Measurements from ENCODE around the gene HECA. TPM values are rescaled to one million over a fixed set of nuclear protein-coding genes. Genes with fewer than 3 reads are reported as not detected.

Gene HECA
- total and polyA plus RNA-seq, 10 of the 15 experiments (the other 5 are each of a cell fraction or from before 2014, with no cell fraction given): 0.52 to 7.2 (median 2.7) TPM

DNA sequence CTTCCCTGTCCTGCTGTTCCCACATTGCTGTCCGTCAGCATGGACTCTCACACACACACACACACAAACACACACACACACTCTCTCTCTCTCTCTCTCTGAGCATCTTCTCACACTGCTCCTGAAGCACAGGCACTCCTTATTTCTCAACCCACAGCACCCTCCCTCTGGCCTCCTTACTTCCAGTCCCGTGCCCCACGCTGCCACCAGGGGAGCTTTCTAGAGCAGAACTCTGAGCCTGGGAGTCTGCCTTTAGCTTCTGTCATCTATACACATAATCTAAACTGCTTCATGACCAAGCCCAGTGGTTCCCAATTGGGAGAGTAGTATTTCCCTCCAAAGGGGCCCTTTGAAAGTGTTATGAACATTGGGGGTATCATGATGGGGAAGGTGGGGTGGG lies 29.1 kb downstream of the HECA start:
- ATAC-seq (no peak), FAIRE-seq (no peak), DNase-seq (ENCODE audit: low read depth, low spot score) (no peak)
- CTCF ChIA-PET: interaction anchor here (1.0 to 1.3 kb wide), 2 partner anchors 27 to 32 kb away, joined by 3 to 4 read pairs; no protein-coding TSS in a partner anchor
- intact Hi-C loops (cut with micrococcal nuclease; ENCODE audit: unreplicated experiment) (loop anchor here (5.0 kb wide), 1 partner anchor 128 kb away; the partner anchor contains the start of gene TXLNB), in situ Hi-C loops (cut with MboI) (no loop called here)
- no peak overlapping the region for H2AFZ ChIP-seq (ENCODE audit: control insufficient read depth, low read depth, low read length)
- H3K79me2 ChIP-seq (ENCODE audit: control insufficient read depth, insufficient read depth, low read length): no peaks in the 10 kb centered on the region
- RAD21 ChIA-PET (ENCODE audit: unreplicated experiment): no interaction called here
- WGBS (ENCODE audit: insufficient coverage, insufficient replicate concordance, low lambda C conversion rate, missing lambda C conversion rate): 35% methylated on average over 3 of the region's 3 CpGs
- no TSS peak for BruUV-seq (replicated peaks)
- H4K20me1 ChIP-seq (ENCODE audit: control insufficient read depth, insufficient read depth): no peaks in the 10 kb centered on the region
- POLR2A ChIA-PET: no interaction called here
- no peak overlapping the region for H3K27ac ChIP-seq (ENCODE audit: control insufficient read depth, insufficient read depth)
- SMC1A ChIA-PET (ENCODE audit: uncharacterized antibody, unreplicated experiment): interaction anchor here (0.6 to 0.7 kb wide), 2 partner anchors 43 to 825 kb away, joined by 3 read pairs; no protein-coding TSS in a partner anchor
- H3K4me1 ChIP-seq (ENCODE audit: control insufficient read depth, insufficient read depth, low read length): peaks cover 19% of the 10 kb centered on the region
- no peak overlapping the region for H3K9ac ChIP-seq (ENCODE audit: control insufficient read depth, insufficient read depth, low read length)
- H3K27me3 ChIP-seq (replicated peaks in 1 of 2; ENCODE audit: control insufficient read depth in 2 of 2, insufficient read depth in 2 of 2, low read length in 1 of 2): no peaks in the 10 kb centered on the region
- no peak overlapping the region for H3K4me2 ChIP-seq (ENCODE audit: control insufficient read depth, insufficient read depth)
- no peak overlapping the region for H3K4me3 ChIP-seq
- peaks cover 0 to 8% of the 10 kb centered on the region in 2 experiments; a peak in 2 of 4 replicates for H3K36me3 ChIP-seq (ENCODE audit: control insufficient read depth in 2 of 2, insufficient read depth in 2 of 2, low read length in 1 of 2)
- no peak for TF ChIP-seq LARP7 (IDR thresholded peaks at IDR 0.05)
- no peak for TF ChIP-seq TARDBP (IDR thresholded peaks at IDR 0.05; ENCODE audit: borderline replicate concordance)
- TF ChIP-seq, protein P1, sequence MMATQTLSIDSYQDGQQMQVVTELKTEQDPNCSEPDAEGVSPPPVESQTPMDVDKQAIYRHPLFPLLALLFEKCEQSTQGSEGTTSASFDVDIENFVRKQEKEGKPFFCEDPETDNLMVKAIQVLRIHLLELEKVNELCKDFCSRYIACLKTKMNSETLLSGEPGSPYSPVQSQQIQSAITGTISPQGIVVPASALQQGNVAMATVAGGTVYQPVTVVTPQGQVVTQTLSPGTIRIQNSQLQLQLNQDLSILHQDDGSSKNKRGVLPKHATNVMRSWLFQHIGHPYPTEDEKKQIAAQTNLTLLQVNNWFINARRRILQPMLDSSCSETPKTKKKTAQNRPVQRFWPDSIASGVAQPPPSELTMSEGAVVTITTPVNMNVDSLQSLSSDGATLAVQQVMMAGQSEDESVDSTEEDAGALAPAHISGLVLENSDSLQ (IDR thresholded peaks at IDR 0.05): no peak
- TF ChIP-seq RAD51 (IDR thresholded peaks at IDR 0.05): no peak
- TF ChIP-seq BACH1 (IDR thresholded peaks at IDR 0.05; ENCODE audit: borderline replicate concordance): no peak
- TF ChIP-seq, protein P2, sequence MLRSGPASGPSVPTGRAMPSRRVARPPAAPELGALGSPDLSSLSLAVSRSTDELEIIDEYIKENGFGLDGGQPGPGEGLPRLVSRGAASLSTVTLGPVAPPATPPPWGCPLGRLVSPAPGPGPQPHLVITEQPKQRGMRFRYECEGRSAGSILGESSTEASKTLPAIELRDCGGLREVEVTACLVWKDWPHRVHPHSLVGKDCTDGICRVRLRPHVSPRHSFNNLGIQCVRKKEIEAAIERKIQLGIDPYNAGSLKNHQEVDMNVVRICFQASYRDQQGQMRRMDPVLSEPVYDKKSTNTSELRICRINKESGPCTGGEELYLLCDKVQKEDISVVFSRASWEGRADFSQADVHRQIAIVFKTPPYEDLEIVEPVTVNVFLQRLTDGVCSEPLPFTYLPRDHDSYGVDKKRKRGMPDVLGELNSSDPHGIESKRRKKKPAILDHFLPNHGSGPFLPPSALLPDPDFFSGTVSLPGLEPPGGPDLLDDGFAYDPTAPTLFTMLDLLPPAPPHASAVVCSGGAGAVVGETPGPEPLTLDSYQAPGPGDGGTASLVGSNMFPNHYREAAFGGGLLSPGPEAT (IDR thresholded peaks at IDR 0.05; ENCODE audit: low read depth): no peak
- no peaks in the 10 kb centered on the region for H3K9me3 ChIP-seq (replicated peaks; ENCODE audit: control insufficient read depth, insufficient read depth, low read length)
